K562 (cell line): ENCODE measurements around the gene TRIO. TPM values are rescaled to one million over a fixed set of nuclear protein-coding genes. Genes with fewer than 3 reads are reported as not detected.

Experiments used
- ATAC-seq: fragments of 200-7000 bp; cut with Tn5 transposase; 3 replicates; pipeline ENCODE4 v1.9.1; 2020; ENCODE audit warnings: moderate library complexity
- BruUV-seq: library from RNA; stranded (reverse); fragments of 400-500 nt; replicated peaks from 2 replicates; lab custom pipeline; 2021; lab: Mats Ljungman, UMichigan
- CTCF ChIA-PET: fragments of 300-600 bp; formaldehyde crosslinking; extraction: SDS; loops from one replicate; lab custom pipeline; 2021; ENCODE audit warnings: low intra/inter-chr PET ratio; lab: Yijun Ruan, JAX
- POLR2A ChIA-PET: fragments of 300-600, 350-650 bp; sonication (Branson Sonifier 250); formaldehyde crosslinking; extraction: SDS; loops from one replicate; lab custom pipeline; 2021; ENCODE audit warnings: antibody characterized with exemption, inconsistent platforms; lab: Yijun Ruan, JAX
- DNase-seq, 4 experiments: peaks; one replicate each; pipeline versions ENCODE4 v3.0.0 to v3.0.0-alpha.2; 2011 to 2018; ENCODE audit warnings: low spot score in 3 of 4, mixed read lengths in 3 of 4; ENCODE audit errors: extremely low read depth in 1 of 4
- FAIRE-seq: peaks from 2 replicates; lab custom pipeline; 2011; peaks lifted over from hg19 to GRCh38; lab: Jason Lieb, UNC
- H2AFZ ChIP-seq: 2 replicates; pipeline ENCODE4 v1.6.0; 2011; ENCODE audit warnings: low read depth, low read length, control low read depth, inconsistent platforms
- H3K27ac ChIP-seq: fragments of 200-600 bp; 3 replicates; pipeline ENCODE4 v1.8.0; 2011; ENCODE audit warnings: low read depth, mild to moderate bottlenecking, control low read depth, inconsistent platforms, low read length, moderate library complexity, mixed read lengths; ENCODE audit errors: extremely low read depth
- H3K27me3 ChIP-seq, 2 experiments: fragments of 300-600 bp in 1 of 2; 2 replicates in 1 of 2; 3 replicates in 1 of 2; pipeline versions ENCODE4 v1.6.0 to v1.8.0; 2011; ENCODE audit warnings: inconsistent platforms in 2 of 2, low read length in 2 of 2, mild to moderate bottlenecking in 1 of 2, mixed read lengths in 1 of 2, moderate library complexity in 1 of 2; ENCODE audit not compliant: control insufficient read depth in 2 of 2, insufficient read depth in 2 of 2
- H3K36me3 ChIP-seq: fragments of 300-600 bp; 3 replicates; pipeline ENCODE4 v1.8.0; 2011; ENCODE audit warnings: mild to moderate bottlenecking, low read length, inconsistent platforms; ENCODE audit not compliant: control insufficient read depth, insufficient read depth
- H3K4me1 ChIP-seq, 2 experiments: fragments of 200-600 bp in 1 of 2; replicated peaks in 1 of 2; 2 replicates in 1 of 2; 3 replicates in 1 of 2; pipeline versions ENCODE4 v1.5.1 to v1.8.0; 2011; ENCODE audit warnings: inconsistent platforms in 2 of 2, low read length in 2 of 2, mild to moderate bottlenecking in 1 of 2, mixed read lengths in 1 of 2, moderate library complexity in 1 of 2; ENCODE audit not compliant: control insufficient read depth in 2 of 2, insufficient read depth in 2 of 2
- H3K4me2 ChIP-seq: 2 replicates; pipeline ENCODE4 v1.6.1; 2011; ENCODE audit warnings: low read length, control low read depth, inconsistent platforms, mixed read lengths; ENCODE audit not compliant: insufficient read depth
- H3K4me3 ChIP-seq: fragments of 200-600 bp; sonication (generic), shearing (Covaris generic); 2 replicates; pipeline ENCODE4 v1.5.1; 2016; ENCODE audit warnings: control low read depth, inconsistent platforms
- H3K79me2 ChIP-seq: fragments of 200-600 bp; 3 replicates; pipeline ENCODE4 v1.8.0; 2011; ENCODE audit warnings: low read length, inconsistent platforms; ENCODE audit not compliant: control insufficient read depth, insufficient read depth
- H3K9ac ChIP-seq, 2 experiments: 2 replicates each; pipeline versions ENCODE4 v1.6.0 to v1.6.1; 2011; ENCODE audit warnings: low read depth in 2 of 2, low read length in 2 of 2, control low read depth in 1 of 2, inconsistent platforms in 1 of 2, mild to moderate bottlenecking in 1 of 2, mixed read lengths in 1 of 2; ENCODE audit not compliant: insufficient read depth in 1 of 2
- H3K9me1 ChIP-seq: one replicate; pipeline ENCODE4 v1.6.0; 2011; ENCODE audit warnings: inconsistent platforms, mild to moderate bottlenecking, low read length, moderate library complexity; ENCODE audit not compliant: control insufficient read depth, insufficient read depth
- H3K9me3 ChIP-seq: replicated peaks from 2 replicates; pipeline ENCODE4 v1.5.1; 2011; ENCODE audit warnings: low read depth, low read length, inconsistent platforms; ENCODE audit not compliant: control insufficient read depth, insufficient read depth
- H4K20me1 ChIP-seq: replicated peaks from 2 replicates; pipeline ENCODE4 v1.6.1; 2011; ENCODE audit warnings: low read length, inconsistent platforms, mixed read lengths; ENCODE audit not compliant: control insufficient read depth, insufficient read depth
- CCNT2 ChIP-seq: IDR thresholded peaks from 2 replicates; pipeline ENCODE4 v1.6.1; 2011; ENCODE audit warnings: borderline replicate concordance, low read depth, mild to moderate bottlenecking, moderate library complexity, mixed read lengths, low read length; ENCODE audit not compliant: insufficient read length; ENCODE audit errors: extremely low read depth
- E2F4 ChIP-seq: sonication (generic); formaldehyde crosslinking; IDR thresholded peaks from 2 replicates; pipeline ENCODE4 v1.8.0; 2022; ENCODE audit warnings: mild to moderate bottlenecking, low read depth, missing genetic modification reagents
- EGR1 ChIP-seq: fragments of 450-650 bp; conservative IDR thresholded peaks from 2 replicates; pipeline ENCODE4 v1.6.1; 2017; ENCODE audit warnings: mild to moderate bottlenecking
- FOS ChIP-seq: IDR thresholded peaks from 3 replicates; pipeline ENCODE4 v1.6.1; 2011; ENCODE audit not compliant: insufficient read length; ENCODE audit errors: extremely low read depth
- FOXK1 ChIP-seq: sonication (generic); formaldehyde crosslinking; IDR thresholded peaks from 2 replicates; pipeline ENCODE4 v1.8.0; 2022; ENCODE audit warnings: missing genetic modification reagents, mild to moderate bottlenecking, borderline replicate concordance
- FUS ChIP-seq: fragments of 200-400 bp; formaldehyde crosslinking; optimal IDR thresholded peaks from 2 replicates; pipeline ENCODE3; 2017; ENCODE audit warnings: low read depth, low read length
- GATA2 ChIP-seq: sonication (generic); formaldehyde crosslinking; IDR thresholded peaks from 2 replicates; pipeline ENCODE4 v1.4.0; 2020; ENCODE audit warnings: mild to moderate bottlenecking, missing genetic modification reagents
- NCOA6 ChIP-seq: fragments of 450-650 bp; IDR thresholded peaks from 2 replicates; pipeline ENCODE4 v1.6.1; 2017; ENCODE audit warnings: mild to moderate bottlenecking
- NFRKB ChIP-seq: fragments of 450-650 bp; IDR thresholded peaks from 2 replicates; pipeline ENCODE4 v1.6.1; 2016; ENCODE audit warnings: low read depth
- NR2C1 ChIP-seq, 2 experiments: fragments of 450-650 bp; IDR thresholded peaks; 2 replicates each; pipeline ENCODE4 v1.6.1; 2017; ENCODE audit warnings: mild to moderate bottlenecking in 2 of 2, antibody characterized with exemption in 1 of 2, inconsistent platforms in 1 of 2, missing compliant biosample characterization in 1 of 2, missing genetic modification characterization in 1 of 2
- PATZ1 ChIP-seq: fragments of 250-450 bp; sonication (Bioruptor Pico); IDR thresholded peaks from 2 replicates; pipeline ENCODE4 v1.5.0; 2020; ENCODE audit warnings: mild to moderate bottlenecking, borderline replicate concordance
- PML ChIP-seq: IDR thresholded peaks from 2 replicates; pipeline ENCODE4 v1.6.1; 2012; ENCODE audit warnings: low read length, inconsistent platforms
- TAF7 ChIP-seq: fragments of 450-650 bp; IDR thresholded peaks from 2 replicates; pipeline ENCODE4 v1.6.1; 2016; ENCODE audit warnings: missing genetic modification characterization, missing compliant biosample characterization
- ZC3H11A ChIP-seq: IDR thresholded peaks from 2 replicates; pipeline ENCODE4 v1.6.1; 2012; ENCODE audit warnings: low read depth, low read length, improper control_type of control experiment
- ZKSCAN1 ChIP-seq: fragments of 150-350 bp; IDR thresholded peaks from 2 replicates; pipeline ENCODE4 v1.6.1; 2016; ENCODE audit warnings: low read depth, low read length
- ZNF507 ChIP-seq: conservative IDR thresholded peaks from 2 replicates; pipeline ENCODE4 v1.6.1; 2017; ENCODE audit warnings: missing genetic modification characterization, missing compliant biosample characterization
- ZNF639 ChIP-seq, 2 experiments: fragments of 200-800 bp in 1 of 2; sonication (Bioruptor generic) in 1 of 2; sonication (generic) in 1 of 2; formaldehyde crosslinking in 1 of 2; IDR thresholded peaks in 1 of 2; conservative IDR thresholded peaks in 1 of 2; 2 replicates each; pipeline versions ENCODE4 v1.5.0 to v1.6.1; 2016 to 2020; ENCODE audit warnings: missing compliant biosample characterization in 1 of 2, missing genetic modification characterization in 1 of 2, missing genetic modification reagents in 1 of 2
- WGBS: fragments of 100-300 bp; shearing (Covaris generic); methylation state at CpG from one replicate; pipeline ENCODE4 v1.1.6; 2016; ENCODE audit warnings: low coverage, mixed read lengths; ENCODE audit not compliant: insufficient coverage; ENCODE audit errors: missing lambda C conversion rate; 5-methylcytosine and 5-hydroxymethylcytosine counted together
- in situ Hi-C: fragments of 300-500 bp; cut with MboI; formaldehyde crosslinking; loops from 4 replicates; pipeline ENCODE4 v1.15.0; 2018; ENCODE audit warnings: inconsistent platforms, mixed read lengths
- intact Hi-C: fragments of 100-400 bp; cut with micrococcal nuclease; formaldehyde crosslinking; loops from 2 replicates; pipeline ENCODE4 v1.14.2; 2022
- polyA plus RNA-seq, 8 experiments: library from polyadenylated mRNA; depleted of rRNA in 4 of 8; stranded (reverse) in 5 of 8; unstranded in 3 of 8; fragments of >200 nt; fragmentation: Nextera tagmentation in 2 of 8; fragmentation: Illumina TruSeq in 1 of 8; extraction: Ambion mirVana in 2 of 8; extraction: Trizol in 1 of 8; gene quantifications; 2 replicates each; pipeline versions ENCODE4 v1.2.1 to v1.2.3, GENCODE V29; 2011 to 2014; ENCODE audit warnings: inconsistent platforms in 1 of 8, missing spikeins in 1 of 8
- total RNA-seq, 7 experiments: library from RNA; depleted of rRNA in 6 of 7; stranded (reverse); fragments of >200 nt in 6 of 7; fragmentation: Illumina TruSeq in 2 of 7; extraction: Trizol in 2 of 7; gene quantifications; 2 replicates each; pipeline versions ENCODE4 v1.2.1 to v1.2.3, GENCODE V29; 2011 to 2021; ENCODE audit warnings: low replicate concordance in 1 of 7

TRIO gene
- total and polyA plus RNA-seq, 9 of the 15 experiments (the other 6 are each of a cell fraction or from before 2014, with no cell fraction given): 0.24 to 5.0 (median 1.1) TPM

- BruUV-seq: no TSS peak
- Histone ChIP-seq H3K27me3 (peaks cover 22 to 44% of the 10 kb centered on the region in 2 experiments; a peak in 4 of 5 replicates), H3K27ac (no peak overlapping the region), H3K4me3 (0 out of 2 replicates have a peak overlapping the region, but pooled peaks have one; percentile 15), H3K9me3 (no peaks in the 10 kb centered on the region), H4K20me1 (peaks cover 4% of the 10 kb centered on the region), H3K4me1 (peaks cover 0 to 27% of the 10 kb centered on the region in 2 experiments; a peak in 2 of 5 replicates), H3K4me2 (peak overlapping the region; percentile 18; the same call in 1 of the 2 replicates), H3K36me3 (no peaks in the 10 kb centered on the region), H3K9ac (peak overlapping the region in 1 of 2 experiments; percentile 46; a peak in 1 of 4 replicates), H2AFZ (no peak overlapping the region), H3K79me2 (no peaks in the 10 kb centered on the region), H3K9me1 (no peaks in the 10 kb centered on the region)
- WGBS: 25% methylated on average over 50 of the region's 85 CpGs
- ATAC-seq: peak; percentile 5; the same call in 1 of the 3 replicates
- ChIA-PET POLR2A (interaction anchor here (0.7 kb wide), 1 partner anchor 66 kb away, joined by 3 read pairs; no protein-coding TSS in a partner anchor), CTCF (no interaction called here)
- DNase-seq: peak; percentile 16 to 31 (median 27)
- no peak for FAIRE-seq
- in situ Hi-C loops (no loop called here), intact Hi-C loops (no loop called here)
- TF ChIP-seq NFRKB (no peak), TAF7 (tag) (no peak), NCOA6 (0 out of 2 replicates have a peak, but pooled peaks have one; percentile 19), FOXK1 (CRISPR knock-in tag) (no peak), ZKSCAN1 (no peak), ZNF507 (tag) (no peak), CCNT2 (no peak), E2F4 (CRISPR knock-in tag) (no peak), ZC3H11A (no peak), GATA2 (CRISPR knock-in tag) (no peak), FOS (no peak), EGR1 (peak; percentile 67), NR2C1 (IDR thresholded peaks at IDR 0.05) (no peak), NR2C1 (tag; IDR thresholded peaks at IDR 0.05) (no peak), PATZ1 (CRISPR knock-in tag) (no peak), PML (no peak), FUS (no peak), ZNF639 (CRISPR knock-in tag; conservative IDR thresholded peaks at IDR 0.05 in 1 of 2, IDR thresholded peaks at IDR 0.05 in 1 of 2) (no peak)
Observed at GRCh38 chr5:14143841-14144585, 871 bp downstream of the TRIO start.
